Mucosa of gallbladder (tissue), 1 donor: ENCODE measurements around the gene SLC16A7. TPM values are rescaled to one million over a fixed set of nuclear protein-coding genes. Genes with fewer than 3 reads are reported as not detected.
A peak's percentile ranks its signal among the peaks of the same experiment; 100 is the strongest.
"Not testable (repeated sequence)": the region's sequence is repeated elsewhere in the genome, so short reads cannot be mapped to it uniquely, and the experiment has no call there.

Experiments used
- DNase-seq: peaks from one replicate; pipeline ENCODE4 v3.0.0-alpha.2; 2020; ENCODE audit warnings: low spot score
- total RNA-seq: library from RNA; stranded (reverse); gene quantifications from one replicate; pipeline ENCODE4 v1.2.1, GENCODE V29; 2021
- donor health status: DM: no; HTN: no; CAD: no.

SLC16A7 gene, protein sequence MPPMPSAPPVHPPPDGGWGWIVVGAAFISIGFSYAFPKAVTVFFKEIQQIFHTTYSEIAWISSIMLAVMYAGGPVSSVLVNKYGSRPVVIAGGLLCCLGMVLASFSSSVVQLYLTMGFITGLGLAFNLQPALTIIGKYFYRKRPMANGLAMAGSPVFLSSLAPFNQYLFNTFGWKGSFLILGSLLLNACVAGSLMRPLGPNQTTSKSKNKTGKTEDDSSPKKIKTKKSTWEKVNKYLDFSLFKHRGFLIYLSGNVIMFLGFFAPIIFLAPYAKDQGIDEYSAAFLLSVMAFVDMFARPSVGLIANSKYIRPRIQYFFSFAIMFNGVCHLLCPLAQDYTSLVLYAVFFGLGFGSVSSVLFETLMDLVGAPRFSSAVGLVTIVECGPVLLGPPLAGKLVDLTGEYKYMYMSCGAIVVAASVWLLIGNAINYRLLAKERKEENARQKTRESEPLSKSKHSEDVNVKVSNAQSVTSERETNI
- 86.5 TPM for total RNA-seq

DNA sequence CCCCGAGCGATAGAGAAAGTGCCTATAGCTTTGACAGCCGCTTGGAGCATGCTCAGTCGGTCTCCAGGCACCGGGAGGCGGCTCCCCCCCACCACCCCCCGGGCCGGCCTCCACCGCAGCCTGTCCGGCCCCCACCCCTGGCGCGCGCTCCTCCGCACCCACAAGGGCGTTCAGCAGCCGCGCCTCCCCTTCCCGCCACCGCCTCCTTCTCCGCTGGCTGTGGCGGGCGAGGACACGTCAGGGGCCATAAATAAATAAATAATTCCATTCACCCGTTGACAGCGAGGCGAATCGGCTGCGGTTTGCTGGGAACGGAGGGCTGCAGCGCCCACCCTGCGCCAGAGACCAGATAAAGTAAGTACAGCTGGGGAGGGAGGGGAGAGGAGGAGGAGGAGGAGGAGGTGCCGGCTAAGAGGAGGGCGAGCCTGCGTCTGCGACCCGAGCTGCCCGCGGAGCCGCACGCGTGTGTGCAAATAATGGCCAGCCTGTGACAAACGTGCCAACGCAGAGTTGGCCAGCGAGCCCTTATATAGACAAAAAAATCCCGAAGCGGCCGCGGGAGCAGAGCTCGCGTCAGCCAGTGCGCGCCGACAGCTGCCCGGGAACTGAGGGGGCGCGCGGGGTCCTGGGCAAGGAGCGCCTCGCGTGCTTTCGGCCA lies at the start of gene SLC16A7:
TSS of gene SLC16A7 (plus strand) at position 147 of the 658 bp plus-strand sequence. CDS start 108,773 bp downstream, outside the sequence.
- DNase-seq: peak; percentile 91

DNA sequence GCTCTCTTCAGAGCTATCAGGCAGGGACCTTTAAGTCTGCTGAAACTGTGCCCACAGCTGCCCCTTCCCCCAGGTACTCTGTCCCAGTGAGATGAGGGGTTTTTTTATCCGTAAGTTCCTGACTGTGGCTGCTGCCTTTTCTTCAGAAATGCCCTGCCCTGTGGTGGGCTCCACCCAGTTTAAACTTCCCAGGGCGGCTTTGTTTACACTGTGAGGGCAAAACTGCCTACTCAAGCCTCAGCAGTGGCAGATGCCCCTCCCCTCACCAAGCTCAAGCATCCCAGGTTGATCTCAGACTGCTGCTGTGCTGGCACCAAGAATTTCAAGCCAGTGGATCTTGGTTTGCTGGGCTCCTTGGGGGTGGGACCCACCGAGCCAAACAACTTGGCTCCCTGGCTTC lies 46.9 kb upstream of the SLC16A7 start:
- no peak for DNase-seq

DNA sequence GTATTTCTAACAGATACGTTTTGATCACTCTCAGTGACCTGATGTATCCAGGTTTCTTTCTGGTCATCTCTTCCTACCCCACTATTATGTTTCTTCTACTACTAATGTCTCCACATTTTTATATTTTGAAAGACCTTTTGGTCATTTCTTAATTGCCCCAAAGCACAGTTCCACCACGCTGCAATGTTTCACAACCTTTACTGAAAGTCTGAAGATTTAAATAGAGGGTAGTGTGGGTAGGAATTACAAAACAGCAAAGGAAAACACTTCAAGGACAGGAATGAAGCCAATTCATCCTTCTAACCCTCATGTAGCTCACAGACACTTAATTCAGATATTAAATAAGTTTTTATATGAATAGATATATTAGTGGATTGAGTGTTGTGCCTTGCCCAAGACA lies 36.1 kb upstream of the SLC16A7 start:
- no peak for DNase-seq

DNA sequence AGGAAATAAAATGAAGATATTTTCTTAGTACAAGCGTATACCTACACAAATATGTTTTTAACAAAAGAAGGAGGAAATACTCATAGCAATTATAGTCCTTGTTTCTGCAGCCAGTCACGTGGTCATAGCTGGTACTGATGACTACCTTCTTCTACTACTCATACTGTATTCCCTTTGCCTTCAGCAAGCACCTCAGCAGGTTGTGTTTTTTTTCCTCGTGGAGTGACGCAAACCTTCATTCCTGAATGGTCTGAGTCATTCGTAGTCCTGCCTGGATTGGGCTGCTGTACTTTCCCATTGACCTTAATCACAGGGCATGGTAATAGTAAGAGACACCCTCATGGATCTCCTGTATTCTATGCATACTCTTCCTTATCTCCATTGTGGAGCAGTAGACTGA lies 25.7 kb upstream of the SLC16A7 start:
- DNase-seq: no peak

DNA sequence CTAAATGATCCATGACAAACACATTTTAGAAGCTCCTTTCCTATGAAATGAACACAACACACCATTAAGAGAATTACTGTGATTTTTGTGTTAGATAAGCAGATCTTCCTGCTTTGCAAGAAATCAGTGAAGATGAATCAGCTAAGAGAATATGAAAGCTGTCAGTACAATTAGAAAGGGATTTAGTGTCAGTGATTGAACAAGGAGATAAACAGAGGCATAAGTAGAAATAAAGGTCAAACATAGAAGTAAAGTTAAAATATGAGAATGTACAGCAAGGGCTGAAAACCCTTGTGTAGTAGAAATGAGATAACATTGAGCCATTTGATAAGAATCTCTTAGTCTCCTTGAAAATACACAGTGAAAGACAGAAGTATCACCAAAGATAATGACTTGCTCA lies 21.4 kb upstream of the SLC16A7 start:
- no peak for DNase-seq

DNA sequence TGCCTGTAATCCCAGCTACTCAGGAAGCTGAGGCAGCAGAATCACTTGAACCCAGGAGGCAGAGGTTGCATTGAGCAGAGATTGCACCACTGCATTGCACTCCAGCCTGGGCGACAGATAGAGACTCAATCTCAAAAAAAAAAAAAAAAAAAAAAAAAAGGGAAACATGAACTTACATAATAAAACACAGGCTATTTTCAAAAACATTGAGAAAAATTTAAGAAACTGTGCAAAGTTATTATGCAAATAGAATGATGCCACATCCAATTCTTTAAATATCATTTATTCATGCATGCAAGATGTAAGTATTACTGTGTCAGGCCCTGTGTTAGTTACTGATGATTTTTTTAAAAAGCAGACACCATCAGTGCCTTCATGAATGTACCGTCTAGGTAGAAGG lies 20.0 kb upstream of the SLC16A7 start:
- no peak for DNase-seq

DNA sequence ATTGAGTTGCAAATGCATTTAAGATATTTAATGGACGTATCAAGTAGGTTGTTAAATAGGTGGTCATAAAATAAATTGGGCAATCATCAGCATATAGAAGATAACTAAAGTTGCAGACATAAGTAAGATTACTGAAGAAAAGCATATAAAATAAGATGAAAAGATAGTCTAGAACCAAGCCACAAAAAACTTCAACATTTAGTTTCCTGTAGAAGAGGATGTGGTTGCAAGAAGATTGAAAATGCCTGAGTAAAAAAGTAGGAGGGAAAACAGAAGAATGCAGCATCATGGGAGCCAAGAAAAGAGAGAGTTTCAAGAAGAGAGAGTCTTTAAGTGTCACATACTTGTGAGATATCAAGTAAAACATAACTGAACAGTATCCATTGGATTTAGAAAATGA lies 17.6 kb upstream of the SLC16A7 start:
- no peak for DNase-seq

DNA sequence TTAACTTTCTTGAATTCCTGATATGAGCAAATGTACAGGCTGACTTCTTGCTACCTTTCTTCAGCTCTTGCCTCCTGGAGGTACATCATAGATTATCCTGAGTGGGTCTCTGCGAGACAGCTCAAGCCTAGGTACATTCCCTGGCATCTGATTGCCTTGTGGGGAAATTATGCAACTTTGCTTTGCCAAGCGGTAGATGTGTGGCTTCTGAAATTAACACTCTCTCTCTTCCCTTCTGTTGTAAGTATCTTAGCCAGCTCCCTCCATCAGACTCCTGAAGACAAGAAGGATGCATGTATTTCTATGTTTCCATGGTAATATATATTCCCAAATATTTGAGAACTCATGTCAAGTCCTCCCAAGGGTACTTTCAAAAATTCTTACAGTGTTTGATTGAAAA lies 16.2 kb upstream of the SLC16A7 start:
- DNase-seq: no peak

DNA sequence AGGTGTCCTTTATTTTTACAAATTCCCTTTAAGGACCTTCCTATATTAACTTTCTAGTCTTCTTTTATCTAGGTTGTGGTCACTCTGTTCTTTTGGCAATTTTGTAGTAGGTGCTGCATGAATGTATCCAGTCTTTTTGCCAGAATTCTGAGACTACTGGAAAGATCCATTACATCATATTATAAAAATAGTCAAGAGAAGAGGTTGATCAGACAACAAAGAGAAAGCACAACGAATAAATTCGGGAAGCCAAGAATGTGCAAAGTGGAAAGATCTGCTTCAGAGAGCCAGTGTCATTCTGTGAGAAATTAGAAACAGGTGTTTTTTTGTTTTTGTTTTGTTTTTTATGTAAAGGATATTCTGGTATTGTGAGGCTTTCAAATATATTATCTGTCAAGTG lies 15.8 kb upstream of the SLC16A7 start:
- no peak for DNase-seq

DNA sequence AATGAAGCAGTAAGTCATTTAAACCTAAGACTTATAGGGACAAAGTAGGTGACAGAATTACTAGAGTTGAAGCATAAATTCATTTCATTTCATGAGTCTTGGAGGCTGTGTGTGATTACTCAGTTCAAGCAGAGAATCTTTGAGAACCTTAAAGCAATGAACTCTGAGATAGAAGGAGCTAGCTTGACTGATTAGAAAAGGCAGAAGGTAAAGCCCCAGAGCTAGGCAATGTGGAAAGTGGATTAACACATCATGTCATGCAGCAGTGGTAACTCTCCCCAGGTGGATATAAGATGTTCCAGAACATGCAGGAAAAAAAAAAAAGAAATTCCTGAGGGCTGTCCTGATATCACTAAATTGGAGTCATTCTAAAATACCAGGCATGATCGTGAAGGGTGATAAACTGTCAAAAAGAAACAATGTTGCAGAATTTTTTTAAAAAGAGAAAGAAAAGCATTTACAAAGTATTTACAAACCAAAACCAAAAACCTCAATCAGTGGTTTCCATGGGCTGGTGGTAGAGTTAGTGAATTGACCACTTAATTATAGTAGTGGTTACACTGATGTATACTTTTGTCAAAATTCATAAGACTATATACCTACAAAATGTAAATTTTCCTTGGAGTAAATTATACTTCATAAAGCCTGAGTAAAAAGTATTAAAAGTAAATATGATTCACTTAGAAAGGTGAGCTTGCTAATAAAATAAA lies 12.7 kb upstream of the SLC16A7 start:
- DNase-seq: no peak

DNA sequence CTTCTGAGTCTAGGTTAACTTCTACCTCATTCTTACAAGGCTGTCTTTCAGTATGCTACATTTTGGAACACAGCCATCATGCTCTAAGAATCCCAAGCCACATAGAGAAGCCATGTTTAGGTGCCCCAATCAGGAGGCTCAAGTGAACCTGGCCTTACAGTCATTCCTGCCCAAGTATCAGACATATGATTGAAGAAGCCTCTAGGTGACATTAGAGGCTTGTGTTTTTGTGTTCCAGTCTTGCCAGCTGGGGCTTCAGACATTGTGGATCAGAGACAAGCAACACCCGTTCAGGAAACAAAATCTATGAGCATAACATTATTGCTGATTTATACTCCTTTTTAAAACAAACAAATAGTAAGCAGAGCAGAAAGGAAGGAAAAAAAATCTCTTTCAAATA lies 8.1 kb upstream of the SLC16A7 start:
- no peak for DNase-seq

DNA sequence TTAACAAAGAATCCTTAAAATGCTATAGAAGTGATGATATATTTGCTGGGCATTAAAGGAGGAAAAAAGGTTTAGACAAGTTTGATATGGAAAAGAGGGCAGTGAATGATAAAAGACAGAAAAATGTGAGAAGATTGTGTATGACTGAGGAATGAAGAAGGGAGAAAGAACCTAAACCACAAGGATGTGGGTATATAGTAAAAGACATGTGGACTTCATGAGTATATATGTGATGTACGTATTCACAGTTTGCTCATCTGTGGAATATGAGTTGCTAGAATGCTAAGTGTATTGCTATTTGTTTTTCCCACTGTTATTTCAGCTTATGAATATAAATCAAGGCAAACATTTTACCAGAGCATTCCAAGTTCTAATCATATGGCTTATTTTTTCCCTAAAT lies 2.1 kb upstream of the SLC16A7 start:
- DNase-seq: no peak

DNA sequence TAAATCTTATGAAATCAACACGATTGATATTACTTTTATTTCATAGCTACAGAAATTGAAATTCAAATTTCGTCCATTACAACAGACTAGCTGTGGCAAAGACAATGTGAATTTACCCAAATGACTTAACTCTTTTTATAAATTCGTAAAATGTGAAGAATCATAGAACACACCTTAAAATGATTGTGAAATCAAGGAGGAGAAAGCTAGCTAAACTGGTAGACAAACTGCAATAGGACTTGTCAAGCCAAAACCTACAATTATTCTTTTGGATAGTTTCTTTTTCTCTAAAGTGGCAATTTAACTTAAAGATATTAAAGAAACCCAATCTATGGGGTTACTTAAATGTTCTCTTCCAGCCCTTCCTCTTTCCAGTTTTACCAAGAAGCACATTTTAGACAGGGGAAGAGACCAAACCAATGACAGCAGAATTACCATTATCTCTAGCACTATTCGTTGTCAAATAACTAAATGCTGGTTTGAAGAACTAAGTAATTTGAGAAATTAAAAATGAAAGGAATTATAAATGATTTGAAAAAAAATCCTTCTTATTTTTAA lies 807 bp upstream of the SLC16A7 start:
- no peak for DNase-seq

DNA sequence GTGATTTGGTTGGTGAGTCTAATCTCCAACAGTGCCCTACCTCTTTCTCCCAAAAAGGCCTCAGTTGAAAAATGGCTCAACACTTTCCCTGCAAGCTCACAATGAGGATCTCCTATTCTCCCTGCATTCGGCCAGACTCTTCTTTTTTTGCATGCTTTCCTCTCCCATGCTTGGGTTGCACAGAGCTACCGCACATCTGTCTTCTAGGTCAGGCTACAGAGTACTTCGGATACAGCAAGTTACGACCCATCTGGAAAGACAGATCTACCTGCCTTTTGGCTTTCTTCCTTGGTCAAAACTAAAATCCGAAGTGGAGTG lies 305 bp upstream of the SLC16A7 start:
- DNase-seq: no peak

DNA sequence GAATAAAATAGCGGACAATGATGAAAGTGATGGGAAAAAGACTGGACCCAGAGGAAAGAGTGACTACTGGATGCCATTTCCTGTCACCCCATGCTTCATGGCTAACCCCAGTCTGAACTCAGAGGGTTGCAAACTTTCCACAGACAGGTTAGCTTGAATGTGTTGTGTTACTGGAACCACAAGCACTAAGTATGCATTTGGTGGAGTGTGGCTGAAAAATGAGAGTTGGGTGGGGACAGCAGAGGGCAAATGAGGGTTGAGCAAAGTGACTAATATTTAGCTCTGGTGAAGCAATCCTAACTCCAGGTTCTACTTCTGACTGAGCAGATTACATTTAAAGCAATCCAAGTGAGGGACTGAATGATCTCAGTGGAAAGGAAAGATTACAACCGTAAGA lies 1.6 kb downstream of the SLC16A7 start:
- peak; percentile 36 for DNase-seq

DNA sequence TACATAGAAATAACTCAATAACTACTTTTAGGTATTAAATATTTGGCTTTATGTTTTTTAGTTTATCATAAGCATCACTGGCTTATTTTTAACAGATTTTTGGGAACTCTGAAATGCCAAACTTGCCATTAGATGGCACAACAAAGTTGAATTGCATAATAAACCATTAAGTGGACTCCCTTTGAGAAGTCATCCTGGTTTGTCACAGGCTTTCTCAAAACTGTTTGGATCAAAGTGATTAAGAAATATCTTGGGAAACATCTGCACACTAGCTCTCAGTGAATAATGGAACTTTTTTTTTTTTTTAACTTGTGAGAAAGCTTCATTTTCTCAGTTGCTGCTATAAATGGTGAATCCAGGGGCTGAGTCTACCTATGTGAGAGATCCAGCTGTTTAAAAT lies 4.3 kb downstream of the SLC16A7 start:
- no peak for DNase-seq

DNA sequence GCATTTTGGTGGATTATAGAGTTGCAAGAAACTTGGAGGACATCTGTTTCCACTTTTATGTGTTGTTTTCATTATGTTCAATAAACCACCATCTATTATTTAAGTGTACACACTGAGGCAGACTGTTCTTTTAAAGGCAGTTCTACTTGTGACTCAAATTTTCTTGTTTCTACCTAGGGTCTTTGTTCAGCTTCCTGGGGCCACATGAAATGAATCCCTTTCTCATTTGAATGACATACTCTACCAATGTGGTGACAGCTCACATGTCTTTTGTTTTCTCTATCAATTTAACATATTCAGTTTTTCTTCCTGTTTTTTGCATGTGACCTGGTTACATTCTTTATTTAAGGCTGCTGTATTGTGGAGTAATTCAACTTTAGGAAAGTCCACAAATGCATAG lies 7.9 kb downstream of the SLC16A7 start:
- no peak for DNase-seq

DNA sequence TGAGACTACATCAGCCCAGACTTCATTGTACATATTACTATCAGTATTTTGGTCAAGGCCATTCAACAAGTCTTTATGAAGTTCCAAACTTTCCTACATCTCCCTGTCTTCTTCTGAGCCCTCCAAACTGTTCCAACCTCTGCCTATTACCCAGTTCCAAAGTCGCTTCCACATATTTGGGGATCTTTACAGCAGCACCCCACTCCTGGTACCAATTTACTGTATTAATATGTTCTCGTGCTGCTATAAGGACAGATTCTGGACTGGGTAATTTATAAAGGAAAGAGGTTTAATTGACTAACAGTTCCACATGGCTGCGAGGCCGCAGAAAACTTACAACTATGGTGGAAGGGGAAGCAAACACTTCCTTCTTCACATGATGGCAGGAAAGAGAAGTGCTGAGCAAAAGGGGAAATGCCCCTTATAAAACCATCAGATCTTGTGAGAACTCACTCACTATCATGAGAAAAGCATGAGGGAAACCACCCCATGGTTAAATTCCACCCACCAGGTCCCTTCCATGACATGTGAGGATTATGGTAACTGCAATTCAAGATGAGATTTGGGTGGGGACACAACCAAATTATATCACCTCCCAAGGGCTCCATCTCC lies 17.1 kb downstream of the SLC16A7 start:
- not testable (repeated sequence) for DNase-seq

DNA sequence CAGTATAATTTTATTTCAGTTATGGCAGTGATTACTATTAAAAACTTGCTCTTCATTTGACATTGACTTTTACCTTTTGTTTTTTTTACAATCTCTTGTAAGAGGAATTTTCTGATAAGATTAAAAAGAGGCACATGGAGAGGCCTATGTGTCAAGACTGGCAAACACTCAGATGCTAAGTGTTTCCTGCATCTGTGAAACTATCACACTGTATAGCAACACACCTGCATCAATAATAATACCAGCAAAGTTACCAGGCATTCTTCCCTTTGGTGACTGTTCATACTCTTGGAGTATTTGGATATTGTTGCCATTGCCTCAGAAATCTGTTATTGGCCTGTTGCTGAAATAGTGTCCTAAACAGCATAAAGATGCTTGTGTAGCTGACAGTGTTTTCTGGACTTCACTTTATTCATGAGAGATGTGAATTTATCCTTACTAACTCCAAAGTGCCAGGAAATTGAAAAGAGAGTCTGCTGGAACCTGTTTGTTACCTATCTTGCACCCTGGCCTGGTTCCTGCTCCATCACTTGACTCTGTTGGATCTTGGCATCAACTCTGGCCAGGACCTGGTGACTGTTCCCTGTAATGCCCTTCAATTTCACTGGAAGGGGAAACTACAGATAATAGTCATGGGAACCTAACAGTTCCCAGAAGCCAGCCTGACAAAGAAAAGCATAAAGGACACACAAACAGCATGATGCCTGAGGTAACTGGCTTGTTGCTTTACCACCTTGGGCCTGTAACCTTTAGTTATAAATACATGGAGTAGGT lies 19.8 kb downstream of the SLC16A7 start:
- DNase-seq: no peak

DNA sequence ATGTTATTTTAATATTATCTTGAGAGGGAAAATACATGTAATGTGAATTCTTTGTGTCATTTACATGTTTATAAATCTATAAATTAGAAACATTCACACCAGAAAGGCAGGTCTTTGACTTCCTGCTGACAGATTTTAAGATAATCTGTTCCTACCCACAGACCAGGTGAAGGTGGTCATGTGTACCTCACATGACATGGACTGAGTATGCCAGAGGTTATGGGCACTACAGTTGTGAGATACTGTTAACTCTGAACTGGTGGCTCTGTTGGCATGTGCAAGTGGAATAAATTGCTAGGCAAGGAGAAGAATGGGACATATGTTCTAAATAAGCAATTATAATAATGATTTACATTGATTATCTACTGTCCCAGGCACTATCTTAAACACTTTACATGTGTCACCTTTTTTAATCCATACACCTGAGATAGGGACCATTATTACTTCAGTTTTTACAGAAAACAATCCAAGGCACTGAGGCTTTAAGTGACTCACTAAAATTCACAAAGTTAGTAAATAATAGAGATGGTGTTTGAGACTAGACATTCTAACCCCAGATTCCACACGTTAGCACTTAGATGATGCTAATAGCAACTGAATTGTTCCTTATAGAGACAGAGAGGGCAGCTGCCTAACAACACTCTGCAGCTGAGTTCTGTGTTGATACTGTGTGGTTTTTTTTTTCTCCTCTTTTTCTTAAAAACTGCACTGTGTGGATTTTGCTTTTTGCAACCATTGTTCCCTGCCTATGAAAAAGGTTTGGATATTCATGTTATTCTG lies 23.8 kb downstream of the SLC16A7 start:
- no peak for DNase-seq

DNA sequence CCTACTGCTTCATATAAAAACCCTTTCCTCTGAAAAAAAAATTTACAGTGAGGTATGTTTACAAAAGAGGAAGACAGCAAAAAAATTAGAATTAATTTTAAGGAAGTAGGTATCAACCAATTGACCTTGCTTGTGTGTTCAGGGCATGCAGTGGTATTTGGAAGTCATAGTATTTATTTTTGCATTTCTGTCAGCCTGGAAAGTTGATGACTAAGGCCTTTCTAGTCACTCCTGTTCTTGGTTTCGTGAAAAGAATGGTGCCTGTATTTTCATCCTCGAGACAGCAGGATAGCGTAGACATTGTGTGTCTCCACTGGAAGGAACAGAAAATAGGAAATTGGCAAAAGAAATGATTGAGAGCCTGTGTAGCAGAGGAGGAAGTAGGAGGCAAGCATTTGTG lies 24.5 kb downstream of the SLC16A7 start:
- DNase-seq: no peak
